Gastroesophageal sphincter (tissue), 4 donors: ENCODE results near the gene MIER2. TPM values are rescaled to one million over a fixed set of nuclear protein-coding genes. Genes with fewer than 3 reads are reported as not detected.

Source experiments
- ATAC-seq: fragments of 150-250 bp; one replicate; pipeline ENCODE4 v1.9.1; 2016; ENCODE audit warnings: mild to moderate bottlenecking, moderate library complexity
- H3K27ac ChIP-seq, 4 donors: fragments of 200-600 bp; sonication (generic) in 3 of 4; 1 replicate in 3 of 4; 2 replicates in 1 of 4; pipeline ENCODE4 v1.5.1; 2016 to 2019
- H3K27me3 ChIP-seq: fragments of 200-600 bp; sonication (generic); one replicate; pipeline ENCODE4 v1.5.1; 2019
- H3K36me3 ChIP-seq, 2 donors: fragments of 200-600 bp; sonication (generic); one replicate each; pipeline ENCODE4 v1.5.1; 2019; ENCODE audit warnings: control low read depth in 1 of 2
- H3K4me1 ChIP-seq, 3 donors: fragments of 200-600 bp; sonication (generic); 1 replicate in 2 of 3; 2 replicates in 1 of 3; pipeline ENCODE4 v1.5.1; 2016 to 2019; ENCODE audit warnings: control low read depth in 2 of 3
- H3K4me3 ChIP-seq, 2 donors: fragments of 200-600 bp; sonication (generic); one replicate each; pipeline ENCODE4 v1.5.1; 2019; ENCODE audit warnings: mild to moderate bottlenecking in 1 of 2, moderate library complexity in 1 of 2
- H3K9me3 ChIP-seq, 3 donors: fragments of 200-600 bp; sonication (generic); one replicate each; pipeline ENCODE4 v1.5.1; 2017 to 2019; ENCODE audit warnings: control low read depth in 2 of 3
- CTCF ChIP-seq, 4 experiments: fragments of 200-600 bp in 2 of 4; fragments of 450-650 bp in 2 of 4; sonication (generic) in 1 of 4; IDR thresholded peaks; one replicate each; pipeline ENCODE4 v1.5.1; 2017 to 2019; ENCODE audit warnings: antibody characterized with exemption in 4 of 4, mild to moderate bottlenecking in 2 of 4, moderate library complexity in 2 of 4
- EP300 ChIP-seq: sonication (generic); formaldehyde crosslinking; IDR thresholded peaks from one replicate; pipeline ENCODE4 v1.6.1; 2017; ENCODE audit warnings: antibody characterized with exemption, mild to moderate bottlenecking
- POLR2A ChIP-seq, 2 donors: fragments of 450-650 bp; IDR thresholded peaks; one replicate each; pipeline ENCODE4 v1.6.1; 2017; ENCODE audit warnings: antibody characterized with exemption in 2 of 2, mild to moderate bottlenecking in 2 of 2, moderate library complexity in 1 of 2
- POLR2AphosphoS5 ChIP-seq: sonication (generic); formaldehyde crosslinking; IDR thresholded peaks from one replicate; pipeline ENCODE4 v1.6.1; 2017; ENCODE audit warnings: antibody characterized with exemption
- WGBS, 2 donors: methylation state at CpG; one replicate each; pipeline ENCODE4 v1.1.5; 2018; ENCODE audit warnings: low coverage in 1 of 2; 5-methylcytosine and 5-hydroxymethylcytosine counted together
- total RNA-seq, 4 donors: library from RNA; depleted of rRNA; stranded (reverse); fragments of >200 nt; gene quantifications; one replicate each; pipeline ENCODE4 v1.1.0, GENCODE V29; 2016

MIER2 gene
- total RNA-seq, 4 donors from 2014 or later, result 8.3 to 24.0 (median 20.1) TPM

- H3K4me3 ChIP-seq, result no peak overlapping the region
- H3K9me3 ChIP-seq, result no peaks in the 10 kb centered on the region
- no CpG with 5 or more reads among the region's 19 CpGs for WGBS, 2 donors
- peaks cover 28% of the 10 kb centered on the region for H3K27me3 ChIP-seq
- H3K27ac ChIP-seq, result no peak overlapping the region
- ATAC-seq, result no peak
- TF ChIP-seq POLR2A (IDR thresholded peaks at IDR 0.05), result no peak
- no peak for TF ChIP-seq CTCF (IDR thresholded peaks at IDR 0.05)
- TF ChIP-seq POLR2AphosphoS5, result no peak
- no peak for TF ChIP-seq EP300
- peaks cover 0 to 25% (median 6%) of the 10 kb centered on the region in 3 donors for H3K4me1 ChIP-seq
- H3K36me3 ChIP-seq, result no peaks in the 10 kb centered on the region
Observed at GRCh38 chr19:287381-287871, 57.2 kb downstream of the MIER2 start.

- Histone ChIP-seq H3K4me1 (no peaks in the 10 kb centered on the region), H3K27me3 (peaks cover 38% of the 10 kb centered on the region), H3K4me3 (no peak overlapping the region), H3K27ac (no peak overlapping the region), H3K9me3 (no peaks in the 10 kb centered on the region), H3K36me3 (peaks cover 0 to 10% of the 10 kb centered on the region in 2 donors)
- WGBS, 2 donors, result 69 to 91% methylated on average over 8 to 10 of the region's 10 CpGs
- no peak for ATAC-seq
- TF ChIP-seq POLR2AphosphoS5, result no peak
- TF ChIP-seq POLR2A (IDR thresholded peaks at IDR 0.05), result no peak
- no peak for TF ChIP-seq CTCF (IDR thresholded peaks at IDR 0.05)
- TF ChIP-seq EP300, result no peak
Observed at GRCh38 chr19:283395-283794, 61.2 kb downstream of the MIER2 start.

- WGBS, 2 donors, result 48 to 80% methylated on average over 1 to 6 of the region's 13 CpGs
- H3K27ac ChIP-seq, result no peak overlapping the region
- H3K36me3 ChIP-seq, result peaks cover 0 to 10% of the 10 kb centered on the region in 2 donors
- no peaks in the 10 kb centered on the region for H3K9me3 ChIP-seq
- no peak for TF ChIP-seq POLR2AphosphoS5
- no peak for TF ChIP-seq POLR2A (IDR thresholded peaks at IDR 0.05)
- TF ChIP-seq CTCF (IDR thresholded peaks at IDR 0.05), result no peak
- TF ChIP-seq EP300, result no peak
- peaks cover 47% of the 10 kb centered on the region for H3K27me3 ChIP-seq
- no peaks in the 10 kb centered on the region for H3K4me1 ChIP-seq
- no peak overlapping the region for H3K4me3 ChIP-seq
- ATAC-seq, result no peak
Observed at GRCh38 chr19:282501-282900, 62.1 kb downstream of the MIER2 start.

GRCh38 chr19:281992-282391 is 62.6 kb downstream of the MIER2 start:
- 78% methylated on average over 3 of the region's 10 CpGs; no CpG with 5 or more reads in 1 of the 2 donors for WGBS, 2 donors
- H3K4me1 ChIP-seq, result no peaks in the 10 kb centered on the region
- H3K27ac ChIP-seq, result no peak overlapping the region
- H3K27me3 ChIP-seq, result peaks cover 48% of the 10 kb centered on the region
- no peak overlapping the region for H3K4me3 ChIP-seq
- no peaks in the 10 kb centered on the region for H3K9me3 ChIP-seq
- ATAC-seq, result no peak
- TF ChIP-seq EP300 (no peak), CTCF (IDR thresholded peaks at IDR 0.05) (no peak), POLR2A (IDR thresholded peaks at IDR 0.05) (no peak), POLR2AphosphoS5 (no peak)
- H3K36me3 ChIP-seq, result peaks cover 0 to 10% of the 10 kb centered on the region in 2 donors

- Histone ChIP-seq H3K36me3 (peaks cover 0 to 10% of the 10 kb centered on the region in 2 donors), H3K9me3 (no peaks in the 10 kb centered on the region), H3K4me3 (no peak overlapping the region), H3K27ac (no peak overlapping the region), H3K4me1 (no peaks in the 10 kb centered on the region), H3K27me3 (peaks cover 48% of the 10 kb centered on the region)
- 88% methylated on average over 6 of the region's 16 CpGs; no CpG with 5 or more reads in 1 of the 2 donors for WGBS, 2 donors
- ATAC-seq, result no peak
- no peak for TF ChIP-seq EP300
- no peak for TF ChIP-seq POLR2AphosphoS5
- TF ChIP-seq POLR2A (IDR thresholded peaks at IDR 0.05), result no peak
- TF ChIP-seq CTCF (IDR thresholded peaks at IDR 0.05), result no peak
Observed at GRCh38 chr19:281156-281853, 63.3 kb downstream of the MIER2 start.
